ENCODE results near the gene RPS6KA3.
A peak's percentile ranks its signal among the peaks of the same experiment; 100 is the strongest.

RPS6KA3 gene

DNA sequence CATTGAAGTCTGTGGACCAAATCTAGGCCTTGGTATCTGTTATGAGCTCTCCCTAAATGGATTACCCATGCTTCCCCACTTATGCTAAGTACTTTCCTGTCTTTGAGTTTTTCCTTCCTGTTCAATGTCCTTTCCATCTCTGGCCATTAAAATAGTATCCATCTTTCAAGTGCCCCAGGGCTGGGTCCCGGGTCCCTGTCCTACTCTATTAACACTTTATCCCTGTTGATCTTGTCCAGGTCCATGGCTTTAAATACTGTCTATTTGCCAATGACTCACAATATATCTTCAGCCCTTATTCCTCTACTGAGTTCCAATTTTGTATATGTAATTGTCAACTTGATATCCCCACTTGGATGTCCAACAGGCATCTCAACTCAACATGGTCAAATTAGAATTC, 17.7 kb upstream of the RPS6KA3 start:
- no peaks in the 10 kb centered on the region for H3K9me3 ChIP-seq (ENCODE audit: insufficient read depth, low read depth, low read length)
- H3K36me3 ChIP-seq (ENCODE audit: insufficient read depth, low read length): no peaks in the 10 kb centered on the region
- no peak overlapping the region for H3K27ac ChIP-seq (ENCODE audit: low read depth, low read length)
- no peak overlapping the region for H3K9ac ChIP-seq (ENCODE audit: low read depth, low read length)
- no peaks in the 10 kb centered on the region for H3K4me1 ChIP-seq (ENCODE audit: insufficient read depth, low read length)
- no peaks in the 10 kb centered on the region for H3K27me3 ChIP-seq (ENCODE audit: insufficient read depth, low read length)
- no peak overlapping the region for H3K4me3 ChIP-seq (ENCODE audit: low read length)
- WGBS: 89% methylated on average over 1 of the region's 1 CpG

- Histone ChIP-seq H3K9ac (ENCODE audit: low read depth, low read length) (no peak overlapping the region), H3K9me3 (ENCODE audit: insufficient read depth, low read depth, low read length) (no peaks in the 10 kb centered on the region), H3K4me1 (ENCODE audit: insufficient read depth, low read length) (no peaks in the 10 kb centered on the region), H3K27me3 (ENCODE audit: insufficient read depth, low read length) (no peaks in the 10 kb centered on the region), H3K27ac (ENCODE audit: low read depth, low read length) (no peak overlapping the region), H3K4me3 (ENCODE audit: low read length) (no peak overlapping the region), H3K36me3 (ENCODE audit: insufficient read depth, low read length) (no peaks in the 10 kb centered on the region)
- WGBS: 100% methylated on average over 1 of the region's 4 CpGs
Measured at GRCh38 chrX:20280938-20281337, 14.2 kb upstream of the RPS6KA3 start.

DNA sequence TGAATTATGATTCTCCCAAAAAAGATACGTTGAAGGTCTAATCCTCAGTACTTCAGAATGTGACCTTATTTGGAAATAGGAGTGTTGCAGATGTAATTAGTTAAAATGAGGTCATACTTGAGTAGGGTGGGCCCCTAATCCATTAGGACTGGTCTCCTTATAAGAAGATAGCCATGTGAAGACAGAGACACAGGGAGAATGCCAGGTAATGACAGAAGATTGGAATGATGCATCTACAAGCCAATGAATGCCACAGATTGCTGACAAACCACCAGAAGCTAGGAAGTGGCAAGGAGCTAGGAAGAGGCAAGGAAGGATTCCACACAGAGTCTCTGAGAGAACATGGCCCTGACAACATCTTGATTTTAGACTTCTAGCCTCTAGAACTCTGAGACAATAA, 7.4 kb upstream of the RPS6KA3 start:
- Histone ChIP-seq H3K27ac (ENCODE audit: low read depth, low read length) (peak overlapping the region; percentile 35; the same call in 1 of the 2 replicates), H3K9me3 (ENCODE audit: insufficient read depth, low read depth, low read length) (no peaks in the 10 kb centered on the region), H3K4me3 (ENCODE audit: low read length) (no peak overlapping the region), H3K36me3 (ENCODE audit: insufficient read depth, low read length) (no peaks in the 10 kb centered on the region), H3K27me3 (ENCODE audit: insufficient read depth, low read length) (peaks cover 18% of the 10 kb centered on the region), H3K4me1 (ENCODE audit: insufficient read depth, low read length) (no peaks in the 10 kb centered on the region; the same call in 1 of the 2 replicates), H3K9ac (ENCODE audit: low read depth, low read length) (no peak overlapping the region)
- 68% methylated on average over 1 of the region's 1 CpG for WGBS

- H3K9me3 ChIP-seq (ENCODE audit: insufficient read depth, low read depth, low read length): no peaks in the 10 kb centered on the region
- peaks cover 31% of the 10 kb centered on the region for H3K27me3 ChIP-seq (ENCODE audit: insufficient read depth, low read length)
- H3K4me3 ChIP-seq (ENCODE audit: low read length): no peak overlapping the region
- no peak overlapping the region for H3K9ac ChIP-seq (ENCODE audit: low read depth, low read length)
- 100% methylated on average over 1 of the region's 1 CpG for WGBS
- no peak overlapping the region for H3K27ac ChIP-seq (ENCODE audit: low read depth, low read length)
- H3K36me3 ChIP-seq (ENCODE audit: insufficient read depth, low read length): no peaks in the 10 kb centered on the region
- H3K4me1 ChIP-seq (ENCODE audit: insufficient read depth, low read length): no peaks in the 10 kb centered on the region; the same call in 1 of the 2 replicates
Measured at GRCh38 chrX:20271730-20272129, 5.0 kb upstream of the RPS6KA3 start.

GRCh38 chrX:20271186-20271585, 4.5 kb upstream of the RPS6KA3 start:
- H3K36me3 ChIP-seq (ENCODE audit: insufficient read depth, low read length): no peaks in the 10 kb centered on the region
- H3K4me3 ChIP-seq (ENCODE audit: low read length): no peak overlapping the region
- no peak overlapping the region for H3K9ac ChIP-seq (ENCODE audit: low read depth, low read length)
- no peaks in the 10 kb centered on the region for H3K9me3 ChIP-seq (ENCODE audit: insufficient read depth, low read depth, low read length)
- H3K4me1 ChIP-seq (ENCODE audit: insufficient read depth, low read length): no peaks in the 10 kb centered on the region; the same call in 1 of the 2 replicates
- no peak overlapping the region for H3K27ac ChIP-seq (ENCODE audit: low read depth, low read length)
- no CpG with 5 or more reads among the region's 1 CpG for WGBS
- H3K27me3 ChIP-seq (ENCODE audit: insufficient read depth, low read length): peaks cover 31% of the 10 kb centered on the region

DNA sequence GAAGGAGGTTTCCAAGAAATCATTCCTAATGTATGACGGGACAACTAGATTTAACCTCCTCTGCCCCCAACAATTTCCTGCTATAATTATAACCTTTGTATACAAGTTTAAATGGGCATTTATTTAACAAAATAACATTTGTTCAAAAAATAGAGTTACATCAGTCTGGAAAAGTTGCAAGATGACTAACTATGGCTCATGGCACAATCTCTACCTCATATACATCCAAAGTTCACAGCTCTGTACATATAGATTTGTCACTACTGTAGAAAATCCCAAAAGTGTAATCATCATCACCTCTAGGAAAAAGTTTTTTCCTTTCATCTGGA, 3.8 kb upstream of the RPS6KA3 start:
- no CpG with 5 or more reads among the region's 1 CpG for WGBS
- Histone ChIP-seq H3K9me3 (ENCODE audit: insufficient read depth, low read depth, low read length) (no peaks in the 10 kb centered on the region), H3K36me3 (ENCODE audit: insufficient read depth, low read length) (no peaks in the 10 kb centered on the region), H3K27ac (ENCODE audit: low read depth, low read length) (no peak overlapping the region), H3K9ac (ENCODE audit: low read depth, low read length) (no peak overlapping the region), H3K27me3 (ENCODE audit: insufficient read depth, low read length) (peaks cover 31% of the 10 kb centered on the region), H3K4me3 (ENCODE audit: low read length) (no peak overlapping the region), H3K4me1 (ENCODE audit: insufficient read depth, low read length) (no peaks in the 10 kb centered on the region; the same call in 1 of the 2 replicates)

- no peaks in the 10 kb centered on the region for H3K9me3 ChIP-seq (ENCODE audit: insufficient read depth, low read depth, low read length)
- H3K9ac ChIP-seq (ENCODE audit: low read depth, low read length): no peak overlapping the region
- H3K4me1 ChIP-seq (ENCODE audit: insufficient read depth, low read length): no peaks in the 10 kb centered on the region; the same call in 1 of the 2 replicates
- no peaks in the 10 kb centered on the region for H3K36me3 ChIP-seq (ENCODE audit: insufficient read depth, low read length)
- H3K27ac ChIP-seq (ENCODE audit: low read depth, low read length): no peak overlapping the region
- H3K4me3 ChIP-seq (ENCODE audit: low read length): no peak overlapping the region
- H3K27me3 ChIP-seq (ENCODE audit: insufficient read depth, low read length): peaks cover 31% of the 10 kb centered on the region
- 88% methylated on average over 3 of the region's 4 CpGs for WGBS
Measured at GRCh38 chrX:20269848-20270561, 3.3 kb upstream of the RPS6KA3 start.

DNA sequence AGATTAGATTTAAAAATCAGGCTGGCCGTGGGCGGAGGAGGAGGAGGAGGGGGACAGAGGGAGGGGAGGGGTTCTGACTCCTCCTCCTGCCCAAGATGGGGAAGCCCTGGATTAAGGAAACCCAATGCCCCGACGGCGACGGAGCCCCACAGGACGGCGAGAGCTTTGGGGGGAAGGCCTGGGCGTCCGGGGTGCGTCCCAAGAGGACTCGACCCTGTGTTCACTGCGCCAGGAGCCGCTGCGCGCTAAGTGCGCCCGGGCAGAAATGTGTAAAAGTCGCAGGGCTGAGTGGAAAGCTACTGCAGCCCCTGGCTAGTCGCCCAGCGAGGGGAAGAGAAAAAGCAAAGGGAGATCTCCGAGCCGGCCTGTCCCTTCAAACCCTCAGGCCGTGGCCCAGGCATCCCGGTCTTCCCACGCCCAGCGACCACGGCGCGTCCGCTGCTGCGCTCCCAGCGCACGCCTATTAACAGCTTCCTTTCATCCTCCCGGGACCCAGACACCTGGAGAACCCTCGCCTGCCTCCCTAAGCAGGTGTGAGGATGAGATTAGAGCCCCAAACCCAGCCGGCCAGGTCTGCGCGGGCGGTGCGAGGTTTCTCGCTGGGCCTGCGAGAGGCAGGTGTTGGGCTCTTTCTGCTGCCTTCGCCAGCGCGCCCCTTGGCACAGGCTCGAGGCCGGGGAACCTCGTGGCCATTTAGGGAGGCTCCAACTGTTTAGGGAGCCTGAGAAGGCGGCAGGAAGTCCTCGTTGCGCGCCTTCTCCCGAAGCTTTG, 1.4 kb upstream of the RPS6KA3 start:
- Histone ChIP-seq H3K4me1 (ENCODE audit: insufficient read depth, low read length) (0 out of 2 replicates have a peak, but pooled peaks cover 6% of the 10 kb centered on the region), H3K4me3 (ENCODE audit: low read length) (peak overlapping the region; percentile 69), H3K36me3 (ENCODE audit: insufficient read depth, low read length) (no peaks in the 10 kb centered on the region), H3K9me3 (ENCODE audit: insufficient read depth, low read depth, low read length) (no peaks in the 10 kb centered on the region), H3K27ac (ENCODE audit: low read depth, low read length) (no peak overlapping the region), H3K9ac (ENCODE audit: low read depth, low read length) (peak overlapping the region; percentile 55), H3K27me3 (ENCODE audit: insufficient read depth, low read length) (peaks cover 34% of the 10 kb centered on the region)
- WGBS: 5% methylated on average over 52 of the region's 54 CpGs

DNA sequence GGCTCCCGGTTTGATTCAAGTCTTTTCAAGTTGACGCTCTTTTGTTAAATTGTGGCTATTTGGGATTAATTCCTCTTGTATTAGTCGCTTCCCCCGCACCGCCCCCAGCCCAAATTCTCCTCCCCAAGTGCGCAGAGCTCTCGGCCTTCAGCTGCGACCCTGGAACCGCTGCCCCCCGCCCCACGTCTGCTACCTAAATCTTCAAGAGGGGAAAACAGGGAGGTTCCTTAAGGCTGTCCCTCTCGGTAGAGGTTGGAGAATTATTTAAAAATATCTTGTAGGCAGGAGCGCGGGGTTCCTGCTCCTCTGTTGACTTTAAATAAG, 860 bp upstream of the RPS6KA3 start:
- Histone ChIP-seq H3K9me3 (ENCODE audit: insufficient read depth, low read depth, low read length) (no peaks in the 10 kb centered on the region), H3K4me1 (ENCODE audit: insufficient read depth, low read length) (0 out of 2 replicates have a peak, but pooled peaks cover 6% of the 10 kb centered on the region), H3K27ac (ENCODE audit: low read depth, low read length) (no peak overlapping the region; the same call in 1 of the 2 replicates), H3K27me3 (ENCODE audit: insufficient read depth, low read length) (peaks cover 34% of the 10 kb centered on the region), H3K36me3 (ENCODE audit: insufficient read depth, low read length) (no peaks in the 10 kb centered on the region), H3K9ac (ENCODE audit: low read depth, low read length) (no peak overlapping the region), H3K4me3 (ENCODE audit: low read length) (peak overlapping the region; percentile 69)
- 0% methylated on average over 10 of the region's 14 CpGs for WGBS

GRCh38 chrX:20265726-20266681, 705 bp downstream of the RPS6KA3 start:
- Histone ChIP-seq H3K9ac (ENCODE audit: low read depth, low read length) (peak overlapping the region; percentile 61), H3K9me3 (ENCODE audit: insufficient read depth, low read depth, low read length) (no peaks in the 10 kb centered on the region), H3K4me1 (ENCODE audit: insufficient read depth, low read length) (0 out of 2 replicates have a peak, but pooled peaks cover 6% of the 10 kb centered on the region), H3K27ac (ENCODE audit: low read depth, low read length) (no peak overlapping the region), H3K4me3 (ENCODE audit: low read length) (peak overlapping the region; percentile 81), H3K27me3 (ENCODE audit: insufficient read depth, low read length) (peaks cover 34% of the 10 kb centered on the region), H3K36me3 (ENCODE audit: insufficient read depth, low read length) (no peaks in the 10 kb centered on the region)
- under 1% methylated on average over 63 of the region's 75 CpGs for WGBS
